GM19099 (cell line): ENCODE measurements around the gene PLA2G7.

ENCODE experiments used
- POLR2A ChIP-seq: IDR thresholded peaks from 3 replicates; pipeline ENCODE4 v1.6.1; 2011; ENCODE audit warnings: low read depth; ENCODE audit not compliant: insufficient read length; ENCODE audit errors: extremely low read depth

The PLA2G7 gene

GRCh38 chr6:46676604-46677313, 58.4 kb downstream of the PLA2G7 start:
- TF ChIP-seq POLR2A, result no peak

GRCh38 chr6:46674410-46674809, 60.8 kb downstream of the PLA2G7 start:
- no peak for TF ChIP-seq POLR2A

GRCh38 chr6:46667377-46667776, 67.8 kb downstream of the PLA2G7 start:
- TF ChIP-seq POLR2A, result no peak

GRCh38 chr6:46661483-46661882, 73.7 kb downstream of the PLA2G7 start:
- no peak for TF ChIP-seq POLR2A

- no peak for TF ChIP-seq POLR2A
Observed at GRCh38 chr6:46657642-46658041, 77.5 kb downstream of the PLA2G7 start.

GRCh38 chr6:46655803-46656202, 79.4 kb downstream of the PLA2G7 start:
- TF ChIP-seq POLR2A, result no peak
